GM19463 (cell line): ENCODE measurements around the gene CDC5L.
"Not testable (repeated sequence)": the region's sequence is repeated elsewhere in the genome, so short reads cannot be mapped to it uniquely, and the experiment has no call there.

ENCODE experiments used
- ATAC-seq: cut with Tn5 transposase; IDR thresholded peaks from one replicate; pipeline ENCODE4 v1.9.1; 2021; ENCODE audit warnings: mild to moderate bottlenecking, moderate library complexity; ENCODE audit not compliant: unreplicated experiment

Gene CDC5L

GRCh38 chr6:44387346-44388134 lies at the start of gene CDC5L:
TSS of gene CDC5L (plus strand) at chr6:44387706. CDS start at chr6:44387824, 118 bp downstream.
- peak; percentile 87 for ATAC-seq

DNA sequence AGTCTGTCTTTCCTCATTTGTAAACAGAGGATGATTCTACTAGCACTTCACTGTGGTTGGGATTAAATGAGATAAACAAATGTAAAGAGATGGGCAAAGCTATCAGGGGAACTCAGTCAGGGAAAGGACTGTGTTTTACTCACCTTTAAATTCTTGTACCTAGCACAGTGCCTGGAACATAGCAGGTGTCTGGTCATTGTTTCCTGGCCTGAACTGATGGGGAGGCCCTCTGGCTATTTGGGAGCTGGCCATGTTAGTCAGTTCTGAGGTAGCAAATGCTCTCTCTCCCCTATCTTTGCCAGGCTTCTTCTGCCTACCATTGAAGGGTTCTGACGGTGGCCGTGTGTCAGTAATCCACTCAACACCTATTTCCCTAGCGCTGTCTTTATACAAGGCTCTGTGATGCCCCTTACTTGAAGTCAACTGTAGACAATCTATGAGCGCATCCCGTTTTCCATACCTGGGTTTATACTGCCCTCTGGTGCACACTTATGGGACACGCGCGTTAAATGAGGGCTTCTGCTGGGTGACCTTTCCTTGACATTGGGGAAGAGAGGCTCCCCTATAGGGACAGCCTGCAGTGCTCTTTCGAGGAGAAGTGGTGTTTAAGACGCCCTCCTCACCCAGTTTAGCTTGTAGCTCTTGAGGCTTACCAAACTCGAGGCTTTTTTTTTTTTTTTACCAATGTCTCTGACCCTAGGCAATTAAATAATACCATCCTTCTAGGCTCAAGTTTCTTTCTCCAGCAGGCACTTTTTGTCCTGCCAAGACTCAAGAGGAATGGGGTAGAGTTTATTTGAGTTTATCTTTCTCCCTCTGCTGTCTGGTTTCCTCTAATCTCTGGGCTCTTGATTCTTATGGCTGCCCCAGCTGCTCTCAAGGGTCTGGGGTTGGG lies 49.0 kb upstream of the CDC5L start:
- ATAC-seq: peak; percentile 74

DNA sequence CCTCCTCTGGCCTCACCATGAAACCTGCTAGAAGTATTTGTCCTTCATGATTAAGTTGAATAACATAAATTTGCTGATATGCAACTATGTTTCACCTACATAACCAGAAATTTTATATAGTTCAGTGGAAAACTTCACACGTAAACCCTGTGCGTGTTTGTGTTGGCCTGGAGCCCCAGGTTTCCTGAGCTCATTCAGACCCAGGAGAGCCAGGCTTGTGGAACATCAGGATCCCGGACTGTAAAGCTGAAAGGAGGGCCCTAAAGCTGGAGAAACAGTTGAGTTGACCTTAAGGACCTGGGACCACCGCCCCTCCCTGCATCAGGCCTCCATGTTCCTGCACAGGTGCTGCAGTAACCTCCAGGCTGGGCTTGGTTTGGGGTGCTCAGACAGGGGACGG lies 48.2 kb upstream of the CDC5L start:
- ATAC-seq: no peak

DNA sequence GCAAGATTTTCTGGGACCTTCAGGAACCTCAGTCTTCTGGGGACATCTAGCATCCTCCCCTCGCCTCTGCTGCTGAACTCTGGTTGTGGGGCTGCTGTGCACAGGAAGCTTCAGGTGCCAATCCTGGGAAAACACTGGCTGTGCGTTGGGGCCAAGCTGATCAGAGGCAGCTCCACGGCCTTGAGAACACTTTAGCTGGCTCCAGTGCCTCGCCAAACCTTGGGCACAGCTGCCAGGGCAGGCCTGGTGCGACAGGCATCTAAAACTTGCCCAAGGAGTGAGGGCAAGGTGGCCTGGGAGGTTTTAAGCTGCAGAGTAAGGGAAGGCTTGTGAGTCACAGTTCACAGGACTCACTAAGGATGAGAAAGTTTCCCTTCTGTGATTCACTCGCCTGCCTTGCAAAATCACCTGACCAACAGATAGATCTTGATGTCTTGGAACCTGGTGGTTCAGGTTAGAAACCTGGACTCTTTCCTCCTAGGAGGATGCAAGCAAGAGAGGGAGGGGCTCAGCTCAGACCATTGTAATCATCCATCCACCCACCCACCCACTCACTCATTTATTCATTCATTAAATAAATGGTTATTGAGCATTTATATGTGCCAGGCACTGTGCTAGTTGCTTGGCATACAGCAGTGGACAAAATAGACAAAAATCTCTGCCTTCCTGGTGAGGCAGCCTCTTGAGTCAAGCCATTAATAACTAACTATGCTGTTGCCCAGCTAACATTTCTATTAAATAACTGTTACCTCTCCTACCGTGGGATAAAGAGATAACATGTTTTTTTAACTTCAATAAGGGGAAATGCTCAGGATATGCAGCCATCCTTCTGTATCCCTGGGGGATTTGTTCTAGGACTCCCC lies 47.5 kb upstream of the CDC5L start:
- no peak for ATAC-seq

GRCh38 chr6:44341095-44341890 lies 46.2 kb upstream of the CDC5L start:
- no peak for ATAC-seq

DNA sequence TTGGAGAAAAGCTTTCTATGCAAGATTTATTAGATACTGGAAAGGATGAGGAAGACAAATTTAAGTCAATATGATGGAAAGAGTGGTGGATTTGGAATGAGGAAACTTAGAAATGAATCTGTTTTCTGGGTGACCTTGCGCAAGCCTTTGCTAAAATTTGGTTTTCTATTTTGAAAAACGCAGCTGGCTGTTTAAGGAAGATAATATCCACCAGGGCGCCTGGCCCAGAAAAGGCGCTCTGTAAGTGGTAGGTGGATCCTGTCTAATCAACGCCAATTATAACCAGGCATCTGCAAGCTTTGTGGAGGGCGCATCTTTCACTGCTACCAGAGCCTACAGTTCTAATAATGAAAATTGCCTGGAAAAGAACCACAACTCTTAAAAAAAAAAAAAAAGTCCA lies 45.5 kb upstream of the CDC5L start:
- ATAC-seq: no peak

- no peak for ATAC-seq
Observed at GRCh38 chr6:44342489-44342888, 45.0 kb upstream of the CDC5L start, which contains the start of gene SPATS1. TSS of gene SPATS1 (plus strand) at chr6:44342650. CDS start at chr6:44343096, 446 bp downstream.

DNA sequence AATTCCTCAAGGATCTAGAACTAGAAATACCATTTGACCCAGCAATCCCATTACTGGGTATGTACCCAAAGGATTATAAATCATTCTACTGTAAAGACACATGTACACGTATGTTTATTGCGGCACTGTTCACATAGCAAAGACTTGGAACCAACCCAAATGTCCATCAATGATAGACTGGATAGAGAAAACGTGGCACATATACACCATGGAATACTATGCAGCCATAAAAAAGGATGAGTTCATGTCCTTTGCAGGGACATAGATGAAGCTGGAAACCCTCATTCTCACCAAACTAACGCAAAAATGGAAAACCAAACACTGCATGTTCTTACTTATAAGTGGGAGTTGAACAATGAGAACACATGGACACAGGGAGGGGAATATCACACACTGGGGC lies 40.7 kb upstream of the CDC5L start:
- not testable (repeated sequence) for ATAC-seq

DNA sequence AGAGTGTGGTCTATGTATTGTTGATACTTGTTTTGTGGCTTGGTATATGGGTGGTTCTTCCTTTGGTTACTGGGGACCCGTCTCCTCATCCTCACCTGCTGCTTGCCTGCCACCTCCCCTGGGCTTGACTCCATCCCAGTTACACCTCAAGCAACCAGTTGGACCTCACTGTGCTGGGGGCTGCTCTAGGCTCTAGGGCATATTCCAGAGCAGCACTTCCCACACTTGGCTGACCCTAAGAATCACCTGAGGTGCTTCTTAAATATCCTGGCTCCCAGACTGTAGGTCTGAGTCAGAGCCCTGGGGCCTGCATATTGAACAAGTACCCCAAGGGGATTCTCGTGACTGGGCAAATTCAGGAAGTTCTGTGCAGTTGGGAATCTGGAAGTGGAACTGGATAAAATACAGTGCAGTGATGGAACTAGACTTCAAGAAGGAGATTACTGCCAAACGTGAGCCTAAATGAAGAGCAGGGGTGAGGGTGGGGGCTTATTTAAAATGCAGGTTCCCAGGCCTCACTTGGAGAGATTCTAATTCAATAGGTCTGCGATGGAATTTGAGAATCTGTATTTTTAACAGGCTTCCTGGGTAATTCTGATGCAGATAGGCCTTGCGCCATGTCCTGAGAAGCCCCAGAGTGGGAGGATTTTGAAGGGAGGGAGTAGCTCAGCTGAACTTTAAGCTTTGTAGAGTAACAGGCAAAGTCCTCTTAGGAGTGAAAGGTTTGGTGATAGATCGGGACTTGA lies 37.4 kb upstream of the CDC5L start:
- no peak for ATAC-seq

GRCh38 chr6:44350650-44350994 lies 36.9 kb upstream of the CDC5L start:
- ATAC-seq: not testable (repeated sequence)

DNA sequence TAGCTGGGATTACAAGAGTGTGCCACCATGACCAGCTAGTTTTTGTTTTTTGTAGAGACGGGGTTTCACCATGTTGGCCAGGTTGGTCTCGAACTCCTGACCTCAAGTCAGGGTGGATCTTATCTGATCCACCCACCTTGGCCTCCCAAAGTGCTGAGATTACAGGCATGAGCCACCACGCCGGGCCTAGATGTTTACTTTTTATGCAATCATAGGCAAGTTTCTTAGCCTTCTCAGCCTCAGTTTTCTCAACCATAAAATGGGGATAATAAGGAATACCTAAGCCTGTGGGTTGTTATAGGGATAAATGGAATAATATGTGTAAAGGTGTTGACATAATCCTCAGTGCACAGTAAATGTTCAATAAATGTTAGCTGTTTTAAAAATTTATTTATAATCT lies 35.2 kb upstream of the CDC5L start:
- ATAC-seq: no peak

DNA sequence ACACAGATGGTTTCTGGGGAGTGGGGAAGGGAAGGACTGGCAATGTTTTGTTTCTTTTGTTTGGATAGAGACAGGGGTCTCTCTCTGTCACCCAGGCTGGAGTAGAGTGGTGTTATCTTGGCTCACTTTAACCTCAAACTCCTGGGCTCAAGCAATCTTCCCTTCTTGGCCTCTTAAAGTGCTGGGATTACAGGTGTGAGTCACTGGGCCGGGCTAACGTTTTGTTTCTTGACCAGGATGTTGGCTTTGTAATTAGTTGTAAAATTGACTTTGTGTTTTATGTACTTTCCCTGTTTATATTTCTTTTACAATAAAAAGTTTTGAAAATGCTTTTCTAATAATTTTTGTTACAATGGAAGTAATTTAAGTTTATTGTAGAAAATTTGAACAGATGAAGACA lies 34.2 kb upstream of the CDC5L start:
- ATAC-seq: no peak

DNA sequence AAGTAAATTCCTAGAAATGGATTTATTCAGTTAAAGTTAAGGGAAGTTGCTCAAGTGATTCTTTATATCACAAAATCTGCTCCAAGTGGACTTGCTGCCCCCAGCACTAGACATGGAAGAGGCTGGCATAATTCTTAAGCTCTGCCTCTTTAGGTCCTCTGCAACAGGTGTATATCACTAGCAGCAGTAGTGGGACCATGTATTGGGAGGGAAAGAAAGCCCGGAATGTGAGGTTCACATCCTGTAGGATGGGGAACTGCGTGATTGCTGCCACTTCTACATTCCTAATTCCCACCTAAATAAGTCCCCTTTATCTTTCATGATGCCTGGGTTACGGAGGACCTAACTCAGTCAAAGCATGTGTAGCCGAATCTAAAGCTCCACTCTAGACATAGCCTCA lies 31.9 kb upstream of the CDC5L start:
- no peak for ATAC-seq

- no peak for ATAC-seq
Observed at GRCh38 chr6:44356487-44356886, 31.0 kb upstream of the CDC5L start.

GRCh38 chr6:44359973-44360372 lies 27.5 kb upstream of the CDC5L start:
- ATAC-seq: no peak

- no peak for ATAC-seq
Observed at GRCh38 chr6:44361947-44362346, 25.6 kb upstream of the CDC5L start.

GRCh38 chr6:44363377-44363926 lies 24.1 kb upstream of the CDC5L start:
- no peak for ATAC-seq

DNA sequence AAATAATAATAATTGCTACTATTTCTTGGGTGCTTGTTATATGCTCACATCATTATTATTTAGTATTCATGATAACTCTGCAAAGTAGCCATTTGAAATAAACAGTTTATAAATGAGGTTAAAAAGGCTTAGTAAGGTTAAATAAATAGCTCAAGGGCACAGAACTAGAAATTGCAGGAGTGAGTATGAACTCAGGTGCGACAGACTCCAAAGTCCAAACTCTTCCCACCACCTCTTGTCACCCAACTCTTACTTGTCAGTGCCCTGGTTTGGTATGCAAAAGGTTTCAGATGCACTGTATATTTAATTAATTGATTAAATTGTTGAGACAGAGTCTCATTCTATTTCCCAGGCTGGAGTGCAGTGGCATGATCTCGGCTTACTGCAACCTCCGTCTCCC lies 20.7 kb upstream of the CDC5L start:
- no peak for ATAC-seq

DNA sequence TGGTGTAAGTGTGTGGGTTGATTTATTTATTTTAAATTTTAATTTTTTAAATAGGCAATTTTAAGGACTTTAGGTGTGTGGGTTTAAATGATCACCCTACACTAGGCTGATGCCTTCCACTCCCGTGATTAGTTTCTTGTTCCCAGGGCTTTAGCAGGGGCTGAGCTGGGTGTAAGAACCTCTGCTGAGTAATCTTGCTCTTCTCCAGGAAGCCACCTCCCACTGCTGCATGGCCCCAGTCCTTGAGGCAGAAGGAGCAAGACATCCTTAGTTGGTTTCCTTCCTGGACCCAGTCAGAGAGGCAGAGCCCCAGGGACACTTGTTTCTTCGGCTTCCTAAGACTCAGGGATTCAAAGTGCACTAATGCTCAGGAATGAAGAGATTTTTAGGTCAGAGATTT lies 19.8 kb upstream of the CDC5L start:
- no peak for ATAC-seq
